Neural progenitor cell (in vitro differentiated cells): ENCODE data around the gene ZNF516.

Experiments
- CTCF ChIP-seq: fragments of 200-600 bp; sonication (generic); IDR thresholded peaks from 2 replicates; pipeline ENCODE4 v1.5.1; 2017; ENCODE audit warnings: antibody characterized with exemption, mild to moderate bottlenecking
- EZH2 ChIP-seq: fragments of 200-600 bp; sonication (generic); IDR thresholded peaks from 2 replicates; pipeline ENCODE4 v1.6.1; 2017; ENCODE audit warnings: antibody characterized with exemption, mild to moderate bottlenecking, moderate library complexity
- EZH2phosphoT487 ChIP-seq: fragments of 200-600 bp; sonication (generic); IDR thresholded peaks from 2 replicates; pipeline ENCODE4 v1.6.1; 2017; ENCODE audit warnings: antibody characterized with exemption

GRCh38 chr18:76370201-76370600, 124.8 kb downstream of the ZNF516 start:
- TF ChIP-seq CTCF (no peak), EZH2phosphoT487 (no peak), EZH2 (no peak)
